Stimulated activated naive CD8-positive, alpha-beta T cell treated with anti-CD3 and anti-CD28 coated beads, Interleukin-15, Interleukin-2, amounts not matched to agents 100 ng/mL and 50 ng/mL, for 24 hours (primary cell): Measurements from ENCODE around the gene KAT6B.
A peak's percentile ranks its signal among the peaks of the same experiment; 100 is the strongest.
"Not testable (repeated sequence)": the region's sequence is repeated elsewhere in the genome, so short reads cannot be mapped to it uniquely, and the experiment has no call there.

Experiments used
- H3K27ac Mint-ChIP-seq: one replicate; pipeline ENCODE4 v1.8.0; 2021; ENCODE audit warnings: mild to moderate bottlenecking, mixed read lengths
- H3K27me3 Mint-ChIP-seq: one replicate; pipeline ENCODE4 v1.8.0; 2021; ENCODE audit warnings: mixed read lengths
- H3K36me3 Mint-ChIP-seq: one replicate; pipeline ENCODE4 v1.8.0; 2021; ENCODE audit warnings: low read depth, mixed read lengths
- H3K4me1 Mint-ChIP-seq: one replicate; pipeline ENCODE4 v1.8.0; 2021; ENCODE audit warnings: low read depth, mixed read lengths
- H3K4me3 Mint-ChIP-seq: one replicate; pipeline ENCODE4 v1.8.0; 2021; ENCODE audit warnings: mild to moderate bottlenecking, mixed read lengths
- H3K9me3 Mint-ChIP-seq: one replicate; pipeline ENCODE4 v1.8.0; 2021; ENCODE audit warnings: mixed read lengths

The KAT6B gene

DNA sequence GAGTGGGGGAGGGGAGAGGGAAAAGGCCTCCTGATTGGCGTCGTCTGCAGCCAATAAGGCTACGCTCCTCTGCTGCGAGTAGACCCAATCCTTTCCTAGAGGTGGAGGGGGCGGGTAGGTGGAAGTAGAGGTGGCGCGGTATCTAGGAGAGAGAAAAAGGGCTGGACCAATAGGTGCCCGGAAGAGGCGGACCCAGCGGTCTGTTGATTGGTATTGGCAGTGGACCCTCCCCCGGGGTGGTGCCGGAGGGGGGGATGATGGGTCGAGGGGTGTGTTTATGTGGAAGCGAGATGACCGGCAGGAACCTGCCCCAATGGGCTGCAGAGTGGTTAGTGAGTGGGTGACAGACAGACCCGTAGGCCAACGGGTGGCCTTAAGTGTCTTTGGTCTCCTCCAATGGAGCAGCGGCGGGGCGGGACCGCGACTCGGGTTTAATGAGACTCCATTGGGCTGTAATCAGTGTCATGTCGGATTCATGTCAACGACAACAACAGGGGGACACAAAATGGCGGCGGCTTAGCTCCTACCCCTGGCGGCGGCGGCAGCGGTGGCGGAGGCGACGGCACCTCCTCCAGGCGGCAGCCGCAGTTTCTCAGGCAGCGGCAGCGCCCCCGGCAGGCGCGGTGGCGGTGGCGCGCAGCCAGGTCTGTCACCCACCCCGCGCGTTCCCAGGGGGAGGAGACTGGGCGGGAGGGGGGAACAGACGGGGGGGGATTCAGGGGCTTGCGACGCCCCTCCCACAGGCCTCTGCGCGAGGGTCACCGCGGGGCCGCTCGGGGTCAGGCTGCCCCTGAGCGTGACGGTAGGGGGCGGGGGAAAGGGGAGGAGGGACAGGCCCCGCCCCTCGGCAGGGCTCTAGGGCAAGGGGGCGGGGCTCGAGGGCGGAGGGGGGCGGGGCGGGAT, at the start of gene KAT6B:
Gene KAT6B (plus strand): TSS at position 459 of the 903 bp plus-strand sequence. CDS start 16,258 bp downstream, outside the sequence.
- peak within 1 kb of the TSS; percentile 96 for H3K27ac Mint-ChIP-seq
- H3K27me3 Mint-ChIP-seq = no peaks in the 10 kb centered on the region
- peaks cover 62% of the 10 kb centered on the region for H3K4me1 Mint-ChIP-seq
- H3K9me3 Mint-ChIP-seq = no peaks in the 10 kb centered on the region
- peak within 1 kb of the TSS; percentile 86 for H3K4me3 Mint-ChIP-seq
- H3K36me3 Mint-ChIP-seq = no peaks in the 10 kb centered on the region

DNA sequence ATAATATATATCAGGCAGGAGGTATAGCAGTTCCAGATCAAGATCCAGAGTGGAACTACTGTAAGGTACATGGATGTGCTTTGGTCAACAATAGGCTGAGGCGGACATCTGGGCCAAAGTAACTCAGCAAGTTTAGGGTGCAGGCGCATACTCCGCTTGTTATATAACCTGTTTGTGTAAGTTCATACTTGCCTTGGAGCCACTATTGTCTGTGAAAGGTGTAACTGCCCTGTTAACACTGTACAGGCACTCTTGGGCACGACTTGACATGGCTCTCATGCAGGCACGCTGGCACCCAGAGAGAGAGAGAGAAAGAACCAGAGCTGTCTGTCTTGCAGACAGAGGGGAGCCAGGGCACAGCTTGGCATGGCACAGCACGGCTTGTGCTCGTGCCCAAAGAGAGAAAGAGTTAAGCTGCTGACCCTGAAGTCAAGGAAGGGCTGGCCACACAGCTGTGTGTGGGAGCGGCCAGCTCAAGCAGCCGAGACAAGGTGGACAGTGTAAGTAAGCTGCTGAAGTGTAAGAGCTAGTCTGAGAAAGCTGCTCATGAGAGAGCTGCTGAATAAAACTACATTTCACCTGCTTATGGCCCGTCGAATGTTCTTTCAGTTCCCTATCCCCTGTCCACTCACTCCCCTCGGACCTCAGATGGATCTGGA, 47.8 kb upstream of the KAT6B start:
- Mint-ChIP-seq H3K9me3 (peaks cover 10% of the 10 kb centered on the region), H3K27me3 (no peaks in the 10 kb centered on the region)

DNA sequence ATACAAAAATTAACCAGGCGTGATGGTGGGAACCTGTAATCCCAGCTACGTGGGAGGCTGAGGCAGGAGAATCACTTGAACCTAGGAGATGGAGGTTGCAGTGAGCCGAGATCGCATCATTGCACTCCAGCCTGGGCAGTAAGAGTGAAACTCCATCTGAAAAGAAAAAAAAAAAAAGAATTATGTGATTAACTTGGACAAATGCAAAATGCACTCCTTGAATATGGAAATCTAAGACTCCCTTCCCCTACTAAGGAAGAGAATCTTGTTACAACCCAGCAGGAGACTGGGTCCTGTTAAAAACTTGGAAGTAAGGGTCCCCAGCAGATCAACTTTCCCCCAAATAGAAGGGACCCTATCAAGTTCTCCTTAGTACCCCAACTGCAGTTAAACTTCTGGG, 44.5 kb upstream of the KAT6B start:
- not testable (repeated sequence) for H3K36me3 Mint-ChIP-seq, H3K4me3 Mint-ChIP-seq, H3K4me1 Mint-ChIP-seq, H3K9me3 Mint-ChIP-seq, H3K27ac Mint-ChIP-seq, H3K27me3 Mint-ChIP-seq

More for the DNA sequence above, 47.8 kb upstream of the KAT6B start:
- H3K4me3 Mint-ChIP-seq = no peak overlapping the region
- H3K4me1 Mint-ChIP-seq = no peaks in the 10 kb centered on the region
- H3K36me3 Mint-ChIP-seq = no peaks in the 10 kb centered on the region
- H3K27ac Mint-ChIP-seq = no peak overlapping the region

DNA sequence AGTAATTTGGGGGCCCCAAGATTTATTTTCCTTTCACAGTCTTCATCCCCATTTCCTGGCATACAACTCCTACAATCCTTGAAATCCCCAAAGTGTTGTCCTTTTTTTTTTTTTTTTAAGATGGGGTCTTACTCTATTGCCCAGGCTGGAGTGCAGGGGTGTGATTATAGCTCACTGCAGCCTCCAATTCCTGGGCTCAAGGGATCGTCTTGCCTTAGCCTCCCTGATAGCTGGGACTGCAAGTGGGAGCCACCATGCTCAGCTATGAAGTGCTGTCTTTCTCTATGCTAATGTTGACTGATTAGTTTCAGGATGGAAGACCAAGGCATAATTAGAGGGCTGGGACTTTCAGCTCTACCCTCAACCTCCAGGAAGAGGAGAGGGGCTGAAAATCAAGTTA, 41.9 kb upstream of the KAT6B start:
- no peaks in the 10 kb centered on the region for H3K9me3 Mint-ChIP-seq
- H3K4me3 Mint-ChIP-seq = no peak overlapping the region
- H3K27me3 Mint-ChIP-seq = no peaks in the 10 kb centered on the region

DNA sequence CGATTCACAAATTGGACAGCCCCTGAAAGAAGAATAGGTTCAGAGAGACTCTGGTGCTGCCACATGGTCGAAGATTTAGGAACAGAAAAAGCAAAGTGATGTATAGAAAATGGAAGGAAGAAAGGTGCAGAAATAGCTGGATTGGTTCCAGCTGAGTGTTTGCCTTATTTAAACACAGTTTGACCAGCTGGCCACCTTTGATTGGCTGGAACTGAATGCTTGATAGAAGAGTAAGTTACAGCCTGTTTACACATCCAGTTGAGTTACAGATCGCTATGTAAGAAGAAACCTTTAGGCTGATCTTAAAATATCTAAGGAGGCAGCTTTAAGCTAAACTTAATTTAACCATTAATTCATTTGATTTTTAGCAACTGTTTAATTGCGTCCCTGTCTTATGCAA, 40.3 kb upstream of the KAT6B start:
- no peaks in the 10 kb centered on the region for H3K36me3 Mint-ChIP-seq
- no peaks in the 10 kb centered on the region for H3K27me3 Mint-ChIP-seq
- H3K4me1 Mint-ChIP-seq = no peaks in the 10 kb centered on the region
- H3K27ac Mint-ChIP-seq = no peak overlapping the region
- H3K4me3 Mint-ChIP-seq = no peak overlapping the region
- H3K9me3 Mint-ChIP-seq = no peaks in the 10 kb centered on the region

More for the DNA sequence above, 41.9 kb upstream of the KAT6B start:
- no peaks in the 10 kb centered on the region for H3K4me1 Mint-ChIP-seq
- H3K27ac Mint-ChIP-seq = no peak overlapping the region
- no peaks in the 10 kb centered on the region for H3K36me3 Mint-ChIP-seq

DNA sequence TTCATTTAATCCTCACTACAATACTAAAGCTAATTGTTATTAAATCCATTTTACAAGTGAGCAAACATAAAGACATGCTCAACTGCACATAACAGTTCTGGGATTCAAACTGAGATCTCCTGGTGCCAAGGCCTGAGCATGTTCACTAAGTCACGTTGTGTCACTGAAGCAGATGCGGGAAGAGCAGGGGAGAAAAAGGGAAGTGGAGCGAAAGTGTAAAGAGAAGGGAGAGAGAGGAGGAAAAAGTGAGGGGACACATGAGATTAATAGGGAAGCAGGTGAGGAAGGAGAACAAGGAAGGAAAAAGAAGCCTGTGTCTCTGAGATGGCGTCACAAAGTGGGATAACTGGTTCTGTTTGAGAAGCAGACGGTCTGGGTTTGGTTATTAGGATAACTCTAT, 38.9 kb upstream of the KAT6B start:
- Mint-ChIP-seq H3K36me3 (no peaks in the 10 kb centered on the region), H3K9me3 (no peaks in the 10 kb centered on the region), H3K27me3 (no peaks in the 10 kb centered on the region), H3K27ac (no peak overlapping the region), H3K4me1 (no peaks in the 10 kb centered on the region), H3K4me3 (no peak overlapping the region)

DNA sequence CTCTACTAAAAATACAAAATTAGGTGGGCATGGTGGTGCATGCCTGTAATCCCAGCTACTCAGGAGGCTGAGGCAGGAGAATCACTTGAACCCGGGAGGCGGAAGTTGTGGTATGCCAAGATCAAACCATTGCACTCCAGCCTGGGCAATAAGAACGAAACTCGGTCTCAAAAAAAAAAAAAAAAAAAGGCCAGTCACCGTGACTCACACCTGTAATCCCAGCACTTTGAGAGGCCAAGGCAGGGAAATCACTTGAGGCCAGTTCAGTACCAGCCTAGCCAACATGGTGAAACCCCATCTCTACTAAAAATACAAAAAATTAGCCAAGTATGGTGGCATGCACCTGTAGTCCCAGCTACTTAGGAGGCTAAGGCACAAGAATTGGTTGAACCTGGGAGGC, 34.4 kb upstream of the KAT6B start:
- not testable (repeated sequence) for H3K4me3 Mint-ChIP-seq, H3K27ac Mint-ChIP-seq, H3K36me3 Mint-ChIP-seq, H3K9me3 Mint-ChIP-seq, H3K27me3 Mint-ChIP-seq, H3K4me1 Mint-ChIP-seq

DNA sequence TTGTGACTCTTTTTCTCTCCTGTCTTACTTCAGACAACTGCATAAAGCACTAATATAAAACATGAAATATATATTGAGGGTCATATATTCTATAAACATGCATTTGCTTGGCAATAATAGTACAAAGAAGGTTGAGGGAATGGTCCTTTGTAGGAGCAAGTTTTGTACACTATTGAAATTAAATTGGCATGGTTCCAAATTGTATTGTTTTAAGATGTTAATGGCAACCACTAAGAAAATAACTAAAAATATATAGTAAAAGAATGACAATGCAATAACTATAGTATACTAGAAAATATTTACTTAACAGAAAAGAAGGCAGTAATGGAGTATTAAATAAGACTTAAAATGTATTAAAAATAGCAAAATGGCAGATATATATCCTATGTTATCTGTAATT, 33.7 kb upstream of the KAT6B start:
- no peak overlapping the region for H3K4me3 Mint-ChIP-seq
- peaks cover 8% of the 10 kb centered on the region for H3K4me1 Mint-ChIP-seq
- H3K27ac Mint-ChIP-seq = no peak overlapping the region
- no peaks in the 10 kb centered on the region for H3K27me3 Mint-ChIP-seq
- no peaks in the 10 kb centered on the region for H3K36me3 Mint-ChIP-seq
- H3K9me3 Mint-ChIP-seq = no peaks in the 10 kb centered on the region

DNA sequence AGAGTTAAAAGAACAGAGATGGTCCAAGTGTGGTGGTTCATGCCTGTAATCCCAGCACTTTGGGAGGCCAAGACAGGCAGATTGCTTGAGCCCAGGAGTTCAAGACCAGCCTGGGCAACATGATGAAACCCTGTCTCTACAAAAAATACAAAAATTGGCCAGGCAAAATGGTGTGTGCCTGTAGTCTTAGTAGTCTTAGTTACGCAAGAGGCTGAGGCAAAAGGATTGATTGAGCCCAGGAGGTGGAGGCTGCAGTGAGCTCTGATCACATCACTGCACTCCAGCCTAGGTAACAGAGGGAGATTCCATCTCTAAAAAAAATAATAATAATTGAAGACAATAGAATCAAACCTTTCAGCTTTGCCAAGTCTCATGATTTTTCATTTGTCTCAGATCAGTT, 33.2 kb upstream of the KAT6B start:
- H3K4me3 Mint-ChIP-seq, H3K4me1 Mint-ChIP-seq, H3K36me3 Mint-ChIP-seq: not testable (repeated sequence)

DNA sequence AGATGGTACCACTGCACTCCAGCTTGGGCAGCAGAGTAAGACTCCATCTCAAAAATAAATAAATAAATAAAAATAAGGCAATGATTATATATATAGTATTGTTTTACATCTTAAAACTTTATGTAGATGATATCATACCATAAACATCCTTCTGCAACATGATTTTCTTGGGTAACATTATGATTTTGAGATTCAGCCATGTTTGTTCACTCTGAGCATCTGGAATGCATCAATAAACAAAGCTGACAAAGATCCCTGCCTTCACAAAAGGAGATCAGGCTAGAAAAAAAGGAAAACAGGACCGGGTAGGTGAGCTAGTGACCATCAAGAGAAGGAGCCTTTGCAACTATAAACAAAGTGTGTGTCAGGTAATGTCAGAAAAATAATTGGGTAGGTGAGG, 31.9 kb upstream of the KAT6B start:
- peaks cover 10% of the 10 kb centered on the region for H3K4me1 Mint-ChIP-seq
- no peak overlapping the region for H3K4me3 Mint-ChIP-seq
- peak overlapping the region; percentile 4 for H3K27ac Mint-ChIP-seq
- H3K27me3 Mint-ChIP-seq = no peaks in the 10 kb centered on the region
- H3K9me3 Mint-ChIP-seq = no peaks in the 10 kb centered on the region
- no peaks in the 10 kb centered on the region for H3K36me3 Mint-ChIP-seq

More for the DNA sequence above, 33.2 kb upstream of the KAT6B start:
- not testable (repeated sequence) for H3K27ac Mint-ChIP-seq, H3K27me3 Mint-ChIP-seq, H3K9me3 Mint-ChIP-seq

DNA sequence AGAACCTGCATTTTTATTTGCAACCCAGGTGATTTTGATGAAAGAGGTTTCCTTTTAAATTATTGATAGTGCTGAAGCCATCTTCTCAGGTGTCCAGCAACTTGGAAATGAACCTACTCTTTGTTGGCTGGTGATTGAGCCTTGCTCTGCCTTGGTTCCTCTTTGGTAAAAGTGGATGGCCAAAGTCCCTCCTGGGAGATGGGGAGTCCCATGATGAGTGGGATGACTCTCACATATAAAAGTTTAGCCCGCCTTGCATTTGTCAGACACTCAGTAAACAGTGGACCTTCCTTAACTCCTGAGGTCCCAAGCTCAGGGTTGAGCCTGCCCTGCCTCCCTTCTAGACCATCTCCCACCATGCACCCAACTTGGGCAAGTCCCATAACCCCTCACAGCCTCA, 28.9 kb upstream of the KAT6B start:
- Mint-ChIP-seq H3K9me3 (no peaks in the 10 kb centered on the region), H3K4me3 (no peak overlapping the region), H3K27me3 (no peaks in the 10 kb centered on the region), H3K36me3 (no peaks in the 10 kb centered on the region), H3K4me1 (peaks cover 20% of the 10 kb centered on the region), H3K27ac (no peak overlapping the region)

DNA sequence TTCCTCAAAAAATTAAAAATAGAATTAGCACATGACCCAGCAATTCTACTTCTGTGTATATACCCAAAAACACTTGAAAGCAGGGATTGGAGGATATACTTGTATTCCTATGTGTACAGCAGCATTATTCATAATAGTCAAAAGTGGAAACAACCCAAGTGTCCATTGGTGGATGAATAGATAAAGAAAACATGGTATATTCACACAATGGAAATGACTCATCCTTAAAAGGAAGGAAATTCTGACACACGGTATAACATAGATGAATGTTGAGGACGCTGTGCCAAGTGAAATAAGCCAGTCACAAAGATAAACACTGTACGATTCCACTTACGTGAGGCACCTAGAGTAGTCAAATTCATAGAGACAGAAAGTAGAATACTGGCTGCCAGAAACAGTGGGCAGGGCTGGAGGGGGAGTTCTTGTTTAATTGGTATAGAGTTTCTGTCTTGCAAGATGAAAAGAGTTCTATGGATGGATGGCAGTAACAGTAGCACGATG, 26.6 kb upstream of the KAT6B start:
- H3K4me3 Mint-ChIP-seq = no peak overlapping the region
- peaks cover 20% of the 10 kb centered on the region for H3K4me1 Mint-ChIP-seq
- no peaks in the 10 kb centered on the region for H3K27me3 Mint-ChIP-seq
- H3K9me3 Mint-ChIP-seq = no peaks in the 10 kb centered on the region
- no peaks in the 10 kb centered on the region for H3K36me3 Mint-ChIP-seq
- H3K27ac Mint-ChIP-seq = peak overlapping the region; percentile 60

DNA sequence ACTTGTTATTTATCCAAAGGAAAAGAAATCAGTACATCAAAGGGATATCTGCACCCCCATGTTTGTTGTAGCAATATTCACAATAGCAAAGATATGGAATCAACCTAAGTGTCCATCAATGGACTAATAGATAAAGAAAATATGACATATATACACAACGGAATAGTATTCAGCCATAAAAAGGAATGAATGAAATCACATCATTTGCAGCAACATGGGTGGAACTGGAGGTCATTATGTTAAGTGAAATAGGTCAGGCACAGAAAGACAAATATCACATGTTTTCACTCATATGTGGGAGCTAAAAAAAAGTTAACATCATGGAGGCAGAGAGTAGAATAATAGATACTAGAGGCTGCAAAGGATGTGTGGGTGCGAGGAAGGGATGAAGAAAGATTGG, 25.0 kb upstream of the KAT6B start:
- Mint-ChIP-seq H3K27me3 (no peaks in the 10 kb centered on the region), H3K36me3 (no peaks in the 10 kb centered on the region), H3K9me3 (no peaks in the 10 kb centered on the region), H3K27ac (no peak overlapping the region), H3K4me1 (peaks cover 12% of the 10 kb centered on the region), H3K4me3 (no peak overlapping the region)

DNA sequence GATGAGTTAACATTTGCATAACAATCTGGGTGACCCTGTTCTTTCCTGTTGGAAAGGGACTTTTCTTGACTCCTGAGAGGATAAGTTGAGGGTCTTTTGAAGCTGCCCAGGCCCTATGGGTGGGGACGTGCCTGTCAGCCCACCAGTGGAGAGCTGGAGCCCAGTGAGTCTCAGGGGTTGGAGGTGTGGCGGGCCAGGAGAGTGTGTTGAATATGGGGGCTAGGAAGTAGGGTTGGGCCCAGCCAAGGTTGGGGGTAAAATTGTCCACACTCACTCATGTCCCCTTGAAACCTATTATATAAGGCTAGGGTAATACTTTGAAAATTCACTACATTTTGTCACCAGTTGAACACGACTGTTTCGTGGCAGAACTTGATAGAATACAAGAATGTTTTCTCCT, 17.9 kb upstream of the KAT6B start:
- Mint-ChIP-seq H3K27ac (no peak overlapping the region), H3K9me3 (no peaks in the 10 kb centered on the region), H3K4me3 (no peak overlapping the region), H3K27me3 (no peaks in the 10 kb centered on the region), H3K36me3 (no peaks in the 10 kb centered on the region), H3K4me1 (no peaks in the 10 kb centered on the region)

DNA sequence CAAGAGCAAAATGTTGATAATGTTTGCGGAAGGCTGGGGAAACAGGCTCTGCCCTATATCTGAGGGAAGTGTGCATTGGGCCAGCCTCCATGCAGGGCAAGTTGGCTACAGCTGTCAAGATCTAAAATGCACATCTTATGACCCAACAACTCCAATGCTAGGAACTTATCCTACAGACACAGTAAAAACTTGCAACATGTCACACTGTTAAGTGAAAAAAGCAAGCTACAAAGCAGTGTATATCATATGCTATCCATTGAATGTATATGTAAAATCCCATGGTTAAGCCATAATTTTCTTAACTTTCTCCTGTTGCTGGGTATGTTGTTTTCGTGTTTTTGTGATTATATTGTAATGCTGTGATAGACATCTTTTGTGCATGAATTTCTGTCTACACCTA, 16.3 kb upstream of the KAT6B start:
- no peaks in the 10 kb centered on the region for H3K36me3 Mint-ChIP-seq
- no peak overlapping the region for H3K27ac Mint-ChIP-seq
- H3K9me3 Mint-ChIP-seq = no peaks in the 10 kb centered on the region
- no peaks in the 10 kb centered on the region for H3K4me1 Mint-ChIP-seq
- H3K27me3 Mint-ChIP-seq = no peaks in the 10 kb centered on the region
- no peak overlapping the region for H3K4me3 Mint-ChIP-seq
